Breast epithelium (tissue), 3 donors: Measurements from ENCODE around the gene ADAMTS13.

Source experiments
- CTCF ChIP-seq, 3 donors: fragments of 450-650 bp; IDR thresholded peaks; one replicate each; pipeline ENCODE4 v1.5.1; 2016 to 2017; ENCODE audit warnings: antibody characterized with exemption in 3 of 3, mild to moderate bottlenecking in 3 of 3, moderate library complexity in 3 of 3
- POLR2A ChIP-seq: fragments of 450-650 bp; IDR thresholded peaks from one replicate; pipeline ENCODE4 v1.6.1; 2016; ENCODE audit warnings: antibody characterized with exemption, mild to moderate bottlenecking, moderate library complexity
- POLR2AphosphoS5 ChIP-seq, 3 donors: sonication (generic); formaldehyde crosslinking; IDR thresholded peaks; one replicate each; pipeline ENCODE4 v1.6.1; 2017; ENCODE audit warnings: antibody characterized with exemption in 3 of 3

DNA sequence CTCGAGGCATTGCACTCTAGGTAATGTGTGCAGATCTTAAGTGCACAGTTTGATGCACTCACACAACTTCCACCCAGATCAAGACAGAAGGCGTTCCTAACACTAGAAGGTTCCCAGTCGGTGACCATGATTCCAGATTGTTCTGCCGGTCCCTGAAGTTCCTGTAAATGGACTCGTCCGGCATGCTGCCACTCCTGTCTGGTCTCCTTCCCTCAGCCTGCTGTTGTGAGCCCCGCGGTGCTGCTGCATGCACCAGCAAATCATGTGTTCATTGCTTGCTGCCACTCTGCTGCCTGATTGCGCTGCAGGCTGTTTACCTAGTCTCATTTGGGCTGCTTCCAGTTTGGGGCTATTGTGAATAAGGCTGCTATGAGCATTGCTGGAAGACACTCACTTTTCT lies 34.5 kb upstream of the ADAMTS13 start:
- no peak for TF ChIP-seq POLR2A
- TF ChIP-seq CTCF (IDR thresholded peaks at IDR 0.05), result no peak
- TF ChIP-seq POLR2AphosphoS5 (IDR thresholded peaks at IDR 0.05), result no peak
